HCT116 (cell line): ENCODE measurements around the gene MFSD6. TPM values are rescaled to one million over a fixed set of nuclear protein-coding genes. Genes with fewer than 3 reads are reported as not detected.

Experiments
- ATAC-seq: fragments of 200-7000 bp; cut with Tn5 transposase; 2 replicates; pipeline ENCODE4 v1.9.1; 2020; ENCODE audit warnings: mild to moderate bottlenecking, moderate library complexity
- BruUV-seq: library from RNA; stranded (reverse); fragments of 400-500 nt; replicated peaks from 2 replicates; lab custom pipeline; 2021; lab: Mats Ljungman, UMichigan
- CTCF ChIA-PET: fragments of 300-600 bp; sonication (Branson Sonifier 250); formaldehyde crosslinking; loops from one replicate; lab custom pipeline; 2021; ENCODE audit warnings: antibody characterized with exemption; lab: Charles Lee
- POLR2A ChIA-PET: fragments of 300-600, 350-600 bp; sonication (Branson Sonifier 250); formaldehyde crosslinking; loops from one replicate; lab custom pipeline; 2021; ENCODE audit warnings: antibody characterized with exemption; lab: Charles Lee
- RAD21 ChIA-PET, 2 experiments: fragments of 300-600 bp; sonication (Branson Sonifier 250); formaldehyde crosslinking; loops; one replicate each; lab custom pipeline; 2023; ENCODE audit warnings: low total read pairs in 2 of 2; ENCODE audit not compliant: uncharacterized antibody in 2 of 2, unreplicated experiment in 2 of 2, low non-redundant PET in 1 of 2; lab: Charles Lee
- DNase-seq: peaks from one replicate; pipeline ENCODE4 v3.0.0-alpha.2; 2010; ENCODE audit warnings: low read depth, low spot score
- H2AFZ ChIP-seq: fragments of 200-600 bp; shearing (Covaris generic), sonication (generic); 2 replicates; pipeline ENCODE4 v1.6.1; 2017; ENCODE audit warnings: low read depth, mixed run types, mixed read lengths, antibody characterized with exemption, low read length; ENCODE audit not compliant: poor library complexity, severe bottlenecking
- H3K27ac ChIP-seq: 2 replicates; pipeline ENCODE4 v1.5.1; 2012; ENCODE audit warnings: low read depth, low read length
- H3K27me3 ChIP-seq: fragments of 200-600 bp; sonication (generic); 2 replicates; pipeline ENCODE4 v1.6.1; 2016; ENCODE audit warnings: mixed run types, low read length, mixed read lengths; ENCODE audit not compliant: insufficient read depth
- H3K36me3 ChIP-seq, 2 experiments: fragments of 200-500 bp in 1 of 2; fragments of 200-600 bp in 1 of 2; sonication (Bioruptor generic) in 1 of 2; sonication (generic) in 1 of 2; 2 replicates each; pipeline versions ENCODE4 v1.5.1 to v1.6.1; 2014 to 2016; ENCODE audit warnings: low read length in 2 of 2, inconsistent platforms in 1 of 2, mixed read lengths in 1 of 2, mixed run types in 1 of 2; ENCODE audit not compliant: insufficient read depth in 2 of 2, control insufficient read depth in 1 of 2
- H3K4me1 ChIP-seq, 2 experiments: fragments of 200-600 bp in 1 of 2; sonication (generic) in 1 of 2; 2 replicates each; pipeline versions ENCODE4 v1.5.1 to v1.6.1; 2012 to 2017; ENCODE audit warnings: low read length in 2 of 2, inconsistent platforms in 1 of 2, mild to moderate bottlenecking in 1 of 2, mixed read lengths in 1 of 2, mixed run types in 1 of 2, moderate library complexity in 1 of 2; ENCODE audit not compliant: insufficient read depth in 2 of 2, control insufficient read depth in 1 of 2
- H3K4me2 ChIP-seq: fragments of 200-600 bp; sonication (generic); 2 replicates; pipeline ENCODE4 v1.6.1; 2017; ENCODE audit warnings: mixed run types, low read length, mixed read lengths
- H3K4me3 ChIP-seq, 2 experiments: fragments of 200-600 bp in 1 of 2; sonication (generic) in 1 of 2; replicated peaks in 1 of 2; 2 replicates each; pipeline ENCODE4 v1.5.1; 2011 to 2016; ENCODE audit warnings: low read length in 2 of 2, control low read depth in 1 of 2, low read depth in 1 of 2, mild to moderate bottlenecking in 1 of 2, mixed read lengths in 1 of 2, mixed run types in 1 of 2
- H3K79me2 ChIP-seq: fragments of 200-600 bp; sonication (generic); 2 replicates; pipeline ENCODE4 v1.6.1; 2017; ENCODE audit warnings: mild to moderate bottlenecking, mixed run types, low read length, moderate library complexity, mixed read lengths; ENCODE audit not compliant: insufficient read depth
- H3K9ac ChIP-seq: fragments of 200-600 bp; sonication (generic); 2 replicates; pipeline ENCODE4 v1.6.1; 2016; ENCODE audit warnings: low read length, mixed read lengths
- H3K9me2 ChIP-seq: fragments of 200-600 bp; sonication (generic), shearing (Covaris generic); 2 replicates; pipeline ENCODE4 v1.6.1; 2017; ENCODE audit warnings: mixed run types, mild to moderate bottlenecking, moderate library complexity; ENCODE audit not compliant: insufficient read depth
- H3K9me3 ChIP-seq, 2 experiments: fragments of 200-500 bp in 1 of 2; fragments of 200-600 bp in 1 of 2; sonication (Bioruptor generic) in 1 of 2; sonication (generic) in 1 of 2; 2 replicates each; pipeline ENCODE4 v1.6.1; 2014 to 2017; ENCODE audit warnings: low read length in 2 of 2, mixed read lengths in 2 of 2, inconsistent platforms in 1 of 2, low read depth in 1 of 2, mild to moderate bottlenecking in 1 of 2, mixed run types in 1 of 2, moderate library complexity in 1 of 2; ENCODE audit not compliant: control insufficient read depth in 1 of 2, insufficient read depth in 1 of 2
- H4K20me1 ChIP-seq: fragments of 200-600 bp; sonication (generic), shearing (Covaris generic); 2 replicates; pipeline ENCODE4 v1.6.1; 2017; ENCODE audit warnings: mixed run types, mild to moderate bottlenecking, moderate library complexity; ENCODE audit not compliant: insufficient read depth
- ATF3 ChIP-seq: IDR thresholded peaks from 2 replicates; pipeline ENCODE4 v1.6.1; 2012
- CBX3 ChIP-seq: IDR thresholded peaks from 2 replicates; pipeline ENCODE4 v1.6.1; 2012; ENCODE audit warnings: low read depth
- CTCF ChIP-seq, 3 experiments: fragments of 200-600 bp in 1 of 3; sonication (generic) in 1 of 3; IDR thresholded peaks in 2 of 3; conservative IDR thresholded peaks in 1 of 3; 2 replicates each; pipeline ENCODE4 v1.5.1; 2012 to 2017; ENCODE audit warnings: low read depth in 2 of 3, low read length in 2 of 3, antibody characterized with exemption in 1 of 3, borderline replicate concordance in 1 of 3, control low read depth in 1 of 3, mild to moderate bottlenecking in 1 of 3, mixed read lengths in 1 of 3, mixed run types in 1 of 3, moderate library complexity in 1 of 3; ENCODE audit not compliant: insufficient read depth in 1 of 3
- EZH2 ChIP-seq: fragments of 200-600 bp; sonication (generic); IDR thresholded peaks from 2 replicates; pipeline ENCODE4 v1.6.1; 2017; ENCODE audit warnings: antibody characterized with exemption, mixed run types
- FOSL1 ChIP-seq: IDR thresholded peaks from 2 replicates; pipeline ENCODE4 v1.6.1; 2012; ENCODE audit warnings: low read depth
- MAX ChIP-seq: IDR thresholded peaks from 2 replicates; pipeline ENCODE4 v1.6.1; 2012
- POLR2AphosphoS5 ChIP-seq: IDR thresholded peaks from 2 replicates; pipeline ENCODE4 v1.6.1; 2011; ENCODE audit warnings: mild to moderate bottlenecking, low read depth, low read length, moderate library complexity
- RAD21 ChIP-seq: IDR thresholded peaks from 2 replicates; pipeline ENCODE4 v1.6.1; 2012; ENCODE audit warnings: low read depth, mild to moderate bottlenecking
- REST ChIP-seq: IDR thresholded peaks from 2 replicates; pipeline ENCODE4 v1.6.1; 2012; ENCODE audit warnings: low read depth
- SIN3A ChIP-seq: IDR thresholded peaks from 2 replicates; pipeline ENCODE4 v1.6.1; 2012; ENCODE audit warnings: low read depth
- SP1 ChIP-seq: IDR thresholded peaks from 2 replicates; pipeline ENCODE4 v1.6.1; 2012; ENCODE audit warnings: low read depth
- SRF ChIP-seq: IDR thresholded peaks from 2 replicates; pipeline ENCODE4 v1.6.1; 2012; ENCODE audit warnings: low read depth
- TCF7L2 ChIP-seq: IDR thresholded peaks from 2 replicates; pipeline ENCODE4 v1.7.0; 2011; ENCODE audit warnings: borderline replicate concordance, inconsistent platforms; ENCODE audit not compliant: insufficient read depth, insufficient read length; ENCODE audit errors: extremely low read depth
- YY1 ChIP-seq: IDR thresholded peaks from 2 replicates; pipeline ENCODE4 v1.6.1; 2011; ENCODE audit warnings: low read length, low read depth, moderate library complexity, mild to moderate bottlenecking; ENCODE audit not compliant: insufficient replicate concordance; ENCODE audit errors: extremely low read depth
- ZBTB33 ChIP-seq: IDR thresholded peaks from 2 replicates; pipeline ENCODE4 v1.6.1; 2011; ENCODE audit warnings: mild to moderate bottlenecking, low read length, moderate library complexity; ENCODE audit not compliant: insufficient replicate concordance; ENCODE audit errors: extremely low read depth
- intact Hi-C: fragments of 100-400 bp; cut with micrococcal nuclease; formaldehyde crosslinking; loops from 2 replicates; pipeline ENCODE4 v1.10.0; 2022
- total RNA-seq: library from RNA; stranded (reverse); gene quantifications from one replicate; pipeline ENCODE4 v1.2.1, GENCODE V29; 2021; ENCODE audit not compliant: unreplicated experiment

The MFSD6 gene
- total RNA-seq, 1 experiment from 2014 or later: 18.6 TPM

- intact Hi-C loops: no loop called here
- ATAC-seq: no peak
- Histone ChIP-seq H3K4me1 (peaks cover 2 to 5% of the 10 kb centered on the region in 2 experiments; a peak in 2 of 4 replicates), H4K20me1 (no peaks in the 10 kb centered on the region), H3K9ac (no peak overlapping the region), H3K9me3 (no peaks in the 10 kb centered on the region), H3K4me2 (peak overlapping the region; percentile 11; the same call in 1 of the 2 replicates), H3K27me3 (no peaks in the 10 kb centered on the region), H3K36me3 (no peaks in the 10 kb centered on the region), H2AFZ (no peak overlapping the region)
- RAD21 ChIA-PET: no interaction called here
- TF ChIP-seq SRF (no peak), TCF7L2 (no peak), SP1 (no peak), EZH2 (no peak), CTCF (IDR thresholded peaks at IDR 0.05 in 2 of 3, conservative IDR thresholded peaks at IDR 0.05 in 1 of 3; ENCODE audit: borderline replicate concordance in 1 of 3, insufficient read depth in 1 of 3, low read depth in 2 of 3, low read length in 2 of 3) (no peak), CBX3 (no peak), FOSL1 (no peak), RAD21 (no peak), REST (no peak), MAX (no peak), ZBTB33 (no peak), ATF3 (no peak), YY1 (no peak), SIN3A (no peak), POLR2AphosphoS5 (no peak)
- TF ChIP-seq, all 23 proteins: peak for 0
- DNase-seq: no peak
- no peaks in the 10 kb centered on the region for H3K79me2 ChIP-seq
- no peak overlapping the region for H3K4me3 ChIP-seq
- no peaks in the 10 kb centered on the region for H3K9me2 ChIP-seq
- ChIA-PET POLR2A (no interaction called here), CTCF (no interaction called here)
- BruUV-seq: TSS peak; percentile 33
- H3K27ac ChIP-seq: no peak overlapping the region
These were observed 93.1 kb downstream of the MFSD6 start for GRCh38 chr2:190501231-190501630.
